Hepatocyte (in vitro differentiated cells): ENCODE data around the gene STX8. TPM values are rescaled to one million over a fixed set of nuclear protein-coding genes. Genes with fewer than 3 reads are reported as not detected.

Experiments
- DNase-seq: peaks from one replicate; pipeline ENCODE4 v3.0.0-alpha.2; 2016; ENCODE audit warnings: low spot score
- H2AFZ ChIP-seq: fragments of 200-600 bp; sonication (generic); 2 replicates; pipeline ENCODE4 v1.6.0; 2016; ENCODE audit warnings: antibody characterized with exemption, mild to moderate bottlenecking
- H3K27ac ChIP-seq: fragments of 200-600 bp; sonication (generic); 2 replicates; pipeline ENCODE4 v1.5.1; 2016; ENCODE audit warnings: mild to moderate bottlenecking
- H3K27me3 ChIP-seq: fragments of 200-600 bp; sonication (generic); 2 replicates; pipeline ENCODE4 v1.6.1; 2016
- H3K36me3 ChIP-seq: fragments of 200-600 bp; sonication (generic); replicated peaks from 2 replicates; pipeline ENCODE4 v1.5.1; 2016; ENCODE audit warnings: low read depth; ENCODE audit not compliant: insufficient read depth
- H3K4me1 ChIP-seq: fragments of 200-600 bp; sonication (generic); 2 replicates; pipeline ENCODE4 v1.5.1; 2016; ENCODE audit warnings: mild to moderate bottlenecking, moderate library complexity; ENCODE audit not compliant: insufficient read depth
- H3K4me2 ChIP-seq: fragments of 200-600 bp; sonication (generic); 2 replicates; pipeline ENCODE4 v1.6.0; 2016
- H3K4me3 ChIP-seq: fragments of 200-600 bp; sonication (generic); 2 replicates; pipeline ENCODE4 v1.5.1; 2016; ENCODE audit warnings: mild to moderate bottlenecking
- H3K79me2 ChIP-seq: fragments of 200-600 bp; sonication (generic); 2 replicates; pipeline ENCODE4 v1.6.0; 2017; ENCODE audit warnings: mild to moderate bottlenecking
- H3K9me2 ChIP-seq: fragments of 200-600 bp; sonication (generic); replicated peaks from 2 replicates; pipeline ENCODE4 v1.6.0; 2017; ENCODE audit warnings: mild to moderate bottlenecking; ENCODE audit not compliant: insufficient read depth
- H3K9me3 ChIP-seq: fragments of 200-600 bp; sonication (generic); 2 replicates; pipeline ENCODE4 v1.5.1; 2016; ENCODE audit warnings: low read depth, mild to moderate bottlenecking
- H4K20me1 ChIP-seq: fragments of 200-600 bp; sonication (generic); 2 replicates; pipeline ENCODE4 v1.6.0; 2016; ENCODE audit warnings: mild to moderate bottlenecking; ENCODE audit not compliant: insufficient read depth, poor library complexity, severe bottlenecking
- CTCF ChIP-seq: fragments of 200-600 bp; sonication (generic); IDR thresholded peaks from 2 replicates; pipeline ENCODE4 v1.5.1; 2016; ENCODE audit warnings: antibody characterized with exemption, mild to moderate bottlenecking; ENCODE audit not compliant: poor library complexity
- EZH2 ChIP-seq: fragments of 200-600 bp; sonication (generic); IDR thresholded peaks from 2 replicates; pipeline ENCODE4 v1.6.1; 2016; ENCODE audit warnings: antibody characterized with exemption, mild to moderate bottlenecking, borderline replicate concordance
- EZH2phosphoT487 ChIP-seq: fragments of 200-600 bp; sonication (generic); IDR thresholded peaks from one replicate; pipeline ENCODE4 v1.6.1; 2018; ENCODE audit warnings: antibody characterized with exemption, mild to moderate bottlenecking, low read depth, moderate library complexity; ENCODE audit not compliant: unreplicated experiment, severe bottlenecking
- WGBS: methylation state at CpG from one replicate; pipeline ENCODE4 v1.1.6; 2016; ENCODE audit warnings: low lambda C conversion rate; ENCODE audit errors: missing lambda C conversion rate; 5-methylcytosine and 5-hydroxymethylcytosine counted together
- polyA plus RNA-seq: library from polyadenylated mRNA; unstranded; fragments of >200 nt; fragmentation: Nextera tagmentation; extraction: Ambion mirVana; gene quantifications from 2 replicates; pipeline ENCODE4 v1.2.1, GENCODE V29; 2016
- total RNA-seq: library from RNA; depleted of rRNA; stranded (reverse); fragments of >200 nt; gene quantifications from 2 replicates; pipeline ENCODE4 v1.2.3, GENCODE V29; 2014

Gene STX8
- total and polyA plus RNA-seq, 2 experiments from 2014 or later, result 40.6 to 64.7 TPM

DNA sequence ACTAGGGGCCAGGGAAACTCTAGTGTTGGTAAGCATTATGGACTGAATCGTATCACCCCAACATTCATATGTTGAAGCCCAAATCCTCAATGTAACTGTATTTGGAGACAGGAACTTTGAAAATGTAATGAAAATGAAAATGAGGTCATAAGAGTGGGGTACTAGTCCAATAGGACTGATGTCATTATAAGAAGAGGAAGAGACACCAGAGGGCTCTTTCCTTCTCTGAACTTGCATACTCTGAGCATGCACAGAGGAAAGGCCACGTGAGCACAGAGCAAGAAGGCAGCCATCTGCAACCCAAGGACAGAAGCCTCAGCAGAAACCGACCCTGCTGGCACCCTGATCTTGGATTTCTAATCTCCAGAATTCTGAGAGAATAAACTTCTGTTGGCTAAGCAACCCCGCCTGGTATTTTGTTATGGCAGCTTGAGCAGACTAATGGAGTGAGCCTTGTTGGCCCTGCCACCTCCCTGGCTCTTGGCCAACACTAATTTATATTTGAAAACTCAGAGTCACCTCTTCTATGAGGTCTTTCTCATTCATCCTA lies 280.9 kb downstream of the STX8 start:
- no peaks in the 10 kb centered on the region for H3K79me2 ChIP-seq
- no peaks in the 10 kb centered on the region for H4K20me1 ChIP-seq
- TF ChIP-seq EZH2 (no peak), CTCF (no peak), EZH2phosphoT487 (no peak)
- H3K36me3 ChIP-seq, result no peaks in the 10 kb centered on the region
- no peak overlapping the region for H3K27ac ChIP-seq
- no peak overlapping the region for H3K4me3 ChIP-seq
- no peak for DNase-seq
- H3K9me3 ChIP-seq, result no peaks in the 10 kb centered on the region
- no peaks in the 10 kb centered on the region for H3K9me2 ChIP-seq
- 92% methylated on average over 4 of the region's 4 CpGs for WGBS
- peaks cover 7% of the 10 kb centered on the region for H3K4me1 ChIP-seq
- H3K27me3 ChIP-seq, result no peaks in the 10 kb centered on the region
- H2AFZ ChIP-seq, result no peak overlapping the region
- no peak overlapping the region for H3K4me2 ChIP-seq

DNA sequence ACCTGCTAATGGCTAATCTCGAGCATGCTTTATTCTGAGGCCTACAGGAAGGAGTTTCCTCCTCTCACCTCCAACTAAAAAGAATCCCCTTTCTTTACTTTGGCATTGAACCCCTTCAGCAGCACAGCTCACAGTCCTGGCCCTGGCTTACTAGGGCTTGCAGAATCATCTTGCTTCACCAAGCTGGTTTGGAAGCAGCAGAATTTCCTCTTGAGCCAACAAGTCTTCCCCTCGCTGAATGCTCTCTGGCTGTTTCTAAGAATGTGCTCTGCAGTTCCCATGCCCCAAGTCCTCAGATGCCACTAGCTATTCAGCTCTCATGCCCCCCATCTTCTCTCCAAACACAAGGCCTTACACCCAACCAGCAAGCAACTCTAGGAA lies 283.1 kb downstream of the STX8 start:
- Histone ChIP-seq H3K4me2 (no peak overlapping the region), H3K4me3 (no peak overlapping the region), H3K79me2 (no peaks in the 10 kb centered on the region), H2AFZ (no peak overlapping the region), H3K4me1 (peaks cover 7% of the 10 kb centered on the region), H3K27me3 (no peaks in the 10 kb centered on the region), H3K27ac (no peak overlapping the region), H3K9me3 (no peaks in the 10 kb centered on the region), H3K36me3 (no peaks in the 10 kb centered on the region), H3K9me2 (no peaks in the 10 kb centered on the region), H4K20me1 (no peaks in the 10 kb centered on the region)
- 73% methylated on average over 2 of the region's 2 CpGs for WGBS
- no peak for DNase-seq
- TF ChIP-seq EZH2phosphoT487 (no peak), CTCF (no peak), EZH2 (no peak)

GRCh38 chr17:9291912-9292560 lies 283.6 kb downstream of the STX8 start:
- peaks cover 7% of the 10 kb centered on the region for H3K4me1 ChIP-seq
- no peaks in the 10 kb centered on the region for H3K36me3 ChIP-seq
- no peaks in the 10 kb centered on the region for H4K20me1 ChIP-seq
- no peaks in the 10 kb centered on the region for H3K79me2 ChIP-seq
- WGBS, result 38% methylated on average over 8 of the region's 8 CpGs
- peak; percentile 70 for DNase-seq
- no peak overlapping the region for H2AFZ ChIP-seq
- H3K27ac ChIP-seq, result peak overlapping the region; percentile 15
- H3K9me2 ChIP-seq, result no peaks in the 10 kb centered on the region
- H3K4me3 ChIP-seq, result no peak overlapping the region
- no peak overlapping the region for H3K4me2 ChIP-seq
- TF ChIP-seq EZH2phosphoT487 (no peak), CTCF (peak; percentile 74)
- no peaks in the 10 kb centered on the region for H3K27me3 ChIP-seq
- no peaks in the 10 kb centered on the region for H3K9me3 ChIP-seq
